GM23338 (cell line): ENCODE data around the gene CPTP. TPM values are rescaled to one million over a fixed set of nuclear protein-coding genes. Genes with fewer than 3 reads are reported as not detected.

Experiments used
- ATAC-seq: fragments of 200-7000 bp; cut with Tn5 transposase; 3 replicates; pipeline ENCODE4 v1.9.1; 2020
- DNase-seq: peaks from one replicate; pipeline ENCODE4 v3.0.0-alpha.2; 2015; ENCODE audit warnings: low spot score
- H2AFZ ChIP-seq: fragments of 200-600 bp; sonication (generic); 2 replicates; pipeline ENCODE4 v1.8.0; 2016; ENCODE audit warnings: antibody characterized with exemption, mild to moderate bottlenecking, moderate library complexity
- H3F3A ChIP-seq: fragments of 200-600 bp; sonication (generic); replicated peaks from 2 replicates; pipeline ENCODE4 v1.8.0; 2017; ENCODE audit warnings: antibody characterized with exemption, mixed run types, low read depth
- H3K27ac ChIP-seq: fragments of 200-600 bp; sonication (generic); 2 replicates; pipeline ENCODE4 v1.6.1; 2016; ENCODE audit warnings: low read depth
- H3K27me3 ChIP-seq: fragments of 200-600 bp; sonication (generic); 2 replicates; pipeline ENCODE4 v1.8.0; 2016; ENCODE audit warnings: mild to moderate bottlenecking, mixed run types, moderate library complexity; ENCODE audit not compliant: insufficient read depth
- H3K36me3 ChIP-seq: fragments of 200-600 bp; sonication (generic); 2 replicates; pipeline ENCODE4 v1.8.0; 2016; ENCODE audit warnings: mild to moderate bottlenecking; ENCODE audit not compliant: insufficient read depth
- H3K4me1 ChIP-seq: fragments of 200-600 bp; sonication (generic); 2 replicates; pipeline ENCODE4 v1.8.0; 2016; ENCODE audit warnings: mild to moderate bottlenecking, moderate library complexity; ENCODE audit not compliant: insufficient read depth
- H3K4me2 ChIP-seq: fragments of 200-600 bp; sonication (generic); 2 replicates; pipeline ENCODE4 v1.7.1; 2017; ENCODE audit warnings: mixed run types
- H3K4me3 ChIP-seq: fragments of 200-600 bp; sonication (generic); 2 replicates; pipeline ENCODE4 v1.6.1; 2016; ENCODE audit warnings: mixed run types
- H3K79me2 ChIP-seq: fragments of 200-600 bp; sonication (generic); replicated peaks from 2 replicates; pipeline ENCODE4 v1.8.0; 2017; ENCODE audit warnings: mild to moderate bottlenecking; ENCODE audit not compliant: insufficient read depth
- H3K9me2 ChIP-seq: fragments of 200-600 bp; sonication (generic); 2 replicates; pipeline ENCODE4 v1.8.0; 2017; ENCODE audit not compliant: insufficient read depth
- H4K20me1 ChIP-seq: fragments of 200-600 bp; sonication (generic); replicated peaks from 2 replicates; pipeline ENCODE4 v1.8.0; 2017; ENCODE audit warnings: mild to moderate bottlenecking; ENCODE audit not compliant: insufficient read depth
- H3K27ac Mint-ChIP-seq: 2 replicates; pipeline ENCODE4 v1.8.0; 2020; ENCODE audit warnings: inconsistent platforms, mild to moderate bottlenecking, moderate library complexity, mixed read lengths
- H3K27me3 Mint-ChIP-seq: 3 replicates; pipeline ENCODE4 v1.8.0; 2022; ENCODE audit warnings: low read depth, mild to moderate bottlenecking, moderate library complexity, mixed read lengths, inconsistent platforms; ENCODE audit not compliant: insufficient read depth, poor library complexity
- H3K36me3 Mint-ChIP-seq: 3 replicates; pipeline ENCODE4 v1.8.0; 2021; ENCODE audit warnings: low read depth, mild to moderate bottlenecking, inconsistent platforms, moderate library complexity, mixed read lengths
- H3K4me1 Mint-ChIP-seq: 3 replicates; pipeline ENCODE4 v1.8.0; 2020; ENCODE audit warnings: mild to moderate bottlenecking, inconsistent platforms, mixed read lengths
- H3K4me3 Mint-ChIP-seq: 3 replicates; pipeline ENCODE4 v1.8.0; 2021; ENCODE audit warnings: moderate library complexity, mild to moderate bottlenecking, inconsistent platforms, mixed read lengths
- H3K9me3 Mint-ChIP-seq: 3 replicates; pipeline ENCODE4 v1.8.0; 2020; ENCODE audit warnings: moderate library complexity, mild to moderate bottlenecking, inconsistent platforms, mixed read lengths
- ETS1 ChIP-seq: IDR thresholded peaks from 2 replicates; pipeline ENCODE4 v1.6.1; 2016; ENCODE audit warnings: antibody characterized with exemption
- ZNF462 ChIP-seq: fragments of 250-450 bp; sonication (Bioruptor Pico); IDR thresholded peaks from 2 replicates; pipeline ENCODE4 v1.5.0; 2020; ENCODE audit warnings: mild to moderate bottlenecking, moderate library complexity
- polyA plus RNA-seq: library from polyadenylated mRNA; unstranded; fragments of >200 nt; fragmentation: Nextera tagmentation; extraction: Ambion mirVana; gene quantifications from 2 replicates; pipeline ENCODE4 v1.2.1, GENCODE V29; 2016
- total RNA-seq: library from RNA; depleted of rRNA; stranded (reverse); fragments of >200 nt; shearing (Covaris generic); gene quantifications from 2 replicates; pipeline ENCODE4 v1.2.3, GENCODE V29; 2014

The CPTP gene
- total and polyA plus RNA-seq, 2 experiments from 2014 or later, result 8.1 to 13.5 TPM

DNA sequence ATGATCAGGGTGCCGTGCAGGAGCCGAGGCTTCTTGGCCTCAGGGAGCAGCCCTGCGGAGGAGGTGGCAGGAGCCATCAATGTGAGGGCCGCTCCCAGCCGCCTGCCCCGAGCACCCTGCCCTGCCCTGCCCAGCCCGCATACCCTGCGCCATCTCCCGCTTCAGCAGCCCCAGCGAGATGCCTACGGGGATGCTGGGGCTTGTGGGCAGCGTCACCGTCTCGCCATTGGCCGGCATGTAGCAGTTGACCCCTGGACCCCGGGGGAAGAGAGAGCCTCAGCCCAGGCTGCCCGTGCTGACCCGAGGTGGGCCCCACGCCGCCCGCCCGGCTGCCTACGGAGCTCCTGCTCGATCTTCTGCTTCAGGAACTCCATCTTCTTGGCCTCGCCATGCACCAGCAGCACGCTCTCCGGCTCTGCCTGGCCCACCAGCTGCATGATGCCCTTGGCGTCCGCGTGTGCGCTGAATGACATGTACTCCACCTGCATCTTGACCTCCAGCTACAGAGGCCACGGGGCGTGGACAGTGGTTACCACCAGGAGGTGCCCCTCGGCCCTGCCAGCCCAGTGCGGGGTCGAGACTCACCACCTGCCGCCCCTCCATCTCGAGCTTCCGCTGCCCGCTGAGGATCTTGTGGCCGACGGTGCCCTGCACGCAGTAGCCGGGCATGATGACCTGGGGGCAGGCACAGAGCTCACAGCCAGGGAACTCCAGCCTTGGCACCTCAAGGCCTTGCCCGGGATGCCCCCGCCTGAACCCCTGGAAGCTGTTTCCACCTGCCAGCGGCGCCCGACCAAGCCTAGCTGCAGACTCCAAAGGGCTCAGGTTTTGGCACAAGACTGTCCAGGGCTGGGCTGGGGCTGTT, 11.9 kb upstream of the CPTP start:
- H3K36me3 ChIP-seq, result peaks cover 8% of the 10 kb centered on the region; the same call in 1 of the 2 replicates
- H3K27me3 ChIP-seq, result no peaks in the 10 kb centered on the region
- peaks cover 15% of the 10 kb centered on the region; the same call in 1 of the 2 replicates for H4K20me1 ChIP-seq
- H3K4me1 Mint-ChIP-seq, result peaks cover 18% of the 10 kb centered on the region
- no peak overlapping the region for H3K4me3 Mint-ChIP-seq
- TF ChIP-seq ETS1, result no peak
- TF ChIP-seq ZNF462 (CRISPR knock-in tag), result no peak
- H3K27me3 Mint-ChIP-seq, result peaks cover 22% of the 10 kb centered on the region
- H3K4me1 ChIP-seq, result peaks cover 4% of the 10 kb centered on the region; the same call in 1 of the 2 replicates
- ATAC-seq, result no peak
- no peaks in the 10 kb centered on the region; the same call in 2 of the 3 replicates for H3K9me3 Mint-ChIP-seq
- H3K4me2 ChIP-seq, result no peak overlapping the region
- no peak overlapping the region for H3K27ac Mint-ChIP-seq
- no peak overlapping the region for H3K27ac ChIP-seq
- peak; percentile 2 for DNase-seq
- H3K36me3 Mint-ChIP-seq, result peaks cover 42% of the 10 kb centered on the region
- H3K9me2 ChIP-seq, result no peaks in the 10 kb centered on the region
- peaks cover 19% of the 10 kb centered on the region for H3F3A ChIP-seq
- no peak overlapping the region for H3K4me3 ChIP-seq
- H3K79me2 ChIP-seq, result peaks cover 18% of the 10 kb centered on the region
- no peak overlapping the region for H2AFZ ChIP-seq
